K562 (cell line): ENCODE measurements around the gene WARS2. TPM values are rescaled to one million over a fixed set of nuclear protein-coding genes. Genes with fewer than 3 reads are reported as not detected.

ENCODE experiments used
- CBX8 ChIP-seq: fragments of 200-600 bp; sonication (generic); IDR thresholded peaks from 2 replicates; pipeline ENCODE4 v1.6.1; 2012; ENCODE audit warnings: borderline replicate concordance, mixed run types, low read depth, mild to moderate bottlenecking, moderate library complexity, mixed read lengths, low read length, control low read depth, inconsistent platforms; ENCODE audit not compliant: poor library complexity, severe bottlenecking; ENCODE audit errors: extremely low read depth
- CHD2 ChIP-seq: IDR thresholded peaks from 2 replicates; pipeline ENCODE4 v1.6.1; 2011; ENCODE audit warnings: low read depth, low read length
- HDAC2 ChIP-seq: fragments of 450-650 bp; IDR thresholded peaks from 2 replicates; pipeline ENCODE4 v1.6.1; 2016; ENCODE audit warnings: mild to moderate bottlenecking
- HIVEP1 ChIP-seq: fragments of 250-450 bp; sonication (Bioruptor Pico); IDR thresholded peaks from 2 replicates; pipeline ENCODE4 v1.4.0; 2020; ENCODE audit warnings: mild to moderate bottlenecking
- SIX5 ChIP-seq, 2 experiments: IDR thresholded peaks; 2 replicates each; pipeline ENCODE4 v1.6.1; 2011; ENCODE audit warnings: low read length in 2 of 2, borderline replicate concordance in 1 of 2, low read depth in 1 of 2, mild to moderate bottlenecking in 1 of 2, moderate library complexity in 1 of 2; ENCODE audit not compliant: insufficient read depth in 1 of 2
- SRSF1 ChIP-seq: fragments of 200-400 bp; formaldehyde crosslinking; IDR thresholded peaks from 2 replicates; pipeline ENCODE4 v1.6.1; 2017; ENCODE audit warnings: mild to moderate bottlenecking, low read depth, low read length, moderate library complexity
- TAL1 ChIP-seq: fragments of 450-650 bp; IDR thresholded peaks from 2 replicates; pipeline ENCODE4 v1.6.1; 2016; ENCODE audit warnings: mild to moderate bottlenecking
- TBP ChIP-seq: optimal IDR thresholded peaks from 2 replicates; pipeline ENCODE3; 2011; ENCODE audit warnings: low read depth, low read length, improper control_type of control experiment
- TRIM28 ChIP-seq: fragments of 450-650 bp; IDR thresholded peaks from 2 replicates; pipeline ENCODE4 v1.6.1; 2017
- WHSC1 ChIP-seq: IDR thresholded peaks from one replicate; pipeline ENCODE4 v1.6.1; 2012; ENCODE audit warnings: low read length, control low read depth, inconsistent platforms
- polyA plus RNA-seq, 8 experiments: library from polyadenylated mRNA; depleted of rRNA in 4 of 8; stranded (reverse) in 5 of 8; unstranded in 3 of 8; fragments of >200 nt; fragmentation: Nextera tagmentation in 2 of 8; fragmentation: Illumina TruSeq in 1 of 8; extraction: Ambion mirVana in 2 of 8; extraction: Trizol in 1 of 8; gene quantifications; 2 replicates each; pipeline versions ENCODE4 v1.2.1 to v1.2.3, GENCODE V29; 2011 to 2014; ENCODE audit warnings: inconsistent platforms in 1 of 8, missing spikeins in 1 of 8
- total RNA-seq, 7 experiments: library from RNA; depleted of rRNA in 6 of 7; stranded (reverse); fragments of >200 nt in 6 of 7; fragmentation: Illumina TruSeq in 2 of 7; extraction: Trizol in 2 of 7; gene quantifications; 2 replicates each; pipeline versions ENCODE4 v1.2.1 to v1.2.3, GENCODE V29; 2011 to 2021; ENCODE audit warnings: low replicate concordance in 1 of 7
- TF ChIP-seq, protein P1 (sequence below): sonication (generic); formaldehyde crosslinking; IDR thresholded peaks from 2 replicates; pipeline ENCODE4 v1.8.0; 2022; ENCODE audit warnings: mild to moderate bottlenecking, missing genetic modification reagents
- TF ChIP-seq, protein P2 (sequence below): fragments of 250-450 bp; sonication (Bioruptor Pico); IDR thresholded peaks from 2 replicates; pipeline ENCODE4 v1.8.0; 2022; ENCODE audit warnings: moderate library complexity, mild to moderate bottlenecking, inconsistent platforms
- TF ChIP-seq, protein P3 (sequence below): fragments of 250-450 bp; sonication (Bioruptor Pico); IDR thresholded peaks from 2 replicates; pipeline ENCODE4 v1.8.0; 2022; ENCODE audit warnings: inconsistent platforms, mild to moderate bottlenecking, moderate library complexity, borderline replicate concordance
- TF ChIP-seq, protein P4 (sequence below): fragments of 450-650 bp; formaldehyde crosslinking; IDR thresholded peaks from 2 replicates; pipeline ENCODE4 v1.4.0; 2020; ENCODE audit warnings: mild to moderate bottlenecking, mixed read lengths
- TF ChIP-seq, protein P5 (sequence below), 2 experiments: fragments of 150-350 bp in 1 of 2; IDR thresholded peaks; 2 replicates each; pipeline ENCODE4 v1.6.1; 2012 to 2016; ENCODE audit warnings: low read depth in 2 of 2, low read length in 2 of 2, mild to moderate bottlenecking in 1 of 2, moderate library complexity in 1 of 2
- TF ChIP-seq, protein P6 (sequence below): fragments of 450-650 bp; IDR thresholded peaks from 2 replicates; pipeline ENCODE4 v1.6.1; 2016; ENCODE audit warnings: antibody characterized with exemption

The WARS2 gene
- total and polyA plus RNA-seq, 9 of the 15 experiments (the other 6 are each of a cell fraction or from before 2014, with no cell fraction given), result 5.7 to 18.0 (median 16.9) TPM

DNA sequence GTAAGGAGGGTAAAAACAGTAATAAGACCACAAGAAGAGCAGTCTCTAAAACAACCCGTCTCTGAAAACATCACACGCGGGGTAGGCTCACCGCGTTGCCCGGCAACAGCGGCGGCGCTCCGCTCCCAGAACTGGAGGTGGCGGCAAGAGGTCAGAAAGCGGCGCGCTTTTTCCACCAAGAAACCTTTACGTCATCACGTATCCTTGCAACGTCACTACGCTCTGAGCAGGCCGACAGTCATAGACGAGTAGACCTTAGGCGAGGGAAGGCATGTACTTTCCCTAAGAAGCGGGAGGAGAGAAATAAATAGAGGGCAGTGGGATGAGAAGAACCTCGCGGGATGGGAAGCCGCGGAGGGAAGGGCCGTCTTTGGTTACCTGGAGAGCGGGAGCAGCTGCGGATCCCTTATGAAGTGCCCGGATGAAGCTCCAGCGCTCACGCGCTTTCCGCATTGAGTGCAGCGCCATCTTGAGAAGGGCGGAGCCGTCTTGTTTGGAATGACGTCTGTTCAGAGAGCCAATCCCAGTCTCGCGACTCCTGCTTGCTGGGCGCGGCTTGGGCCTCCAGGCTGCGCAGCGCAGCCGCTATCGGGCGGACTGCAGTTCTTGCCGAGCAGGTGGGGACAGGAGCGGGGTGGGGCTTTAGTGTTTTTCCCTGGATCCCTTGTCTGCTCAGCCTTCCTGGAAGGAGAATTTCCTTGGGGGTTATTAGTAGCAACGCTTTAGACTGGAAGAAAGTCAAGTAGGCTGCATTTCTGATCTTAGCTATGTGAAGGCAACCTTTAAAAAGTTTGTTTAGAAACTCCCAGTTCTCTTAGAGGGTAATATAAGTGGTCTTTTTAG is at the start of gene WARS2 (continued):
- TF ChIP-seq, protein P1, sequence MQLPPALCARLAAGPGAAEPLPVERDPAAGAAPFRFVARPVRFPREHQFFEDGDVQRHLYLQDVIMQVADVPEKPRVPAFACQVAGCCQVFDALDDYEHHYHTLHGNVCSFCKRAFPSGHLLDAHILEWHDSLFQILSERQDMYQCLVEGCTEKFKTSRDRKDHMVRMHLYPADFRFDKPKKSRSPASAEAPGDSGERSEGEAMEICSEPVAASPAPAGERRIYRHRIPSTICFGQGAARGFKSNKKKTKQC (CRISPR knock-in tag), result no peak; the same call in none of the 2 replicates
- TF ChIP-seq TRIM28 (no peak), TAL1 (0 out of 2 replicates have a peak, but pooled peaks have one; percentile 16), HIVEP1 (no peak), CBX8 (no peak), WHSC1 (no peak), HDAC2 (peak; percentile 88; the same call in 1 of the 2 replicates), SIX5 (IDR thresholded peaks at IDR 0.05; ENCODE audit: borderline replicate concordance in 1 of 2, insufficient read depth in 1 of 2, low read depth in 1 of 2, low read length in 2 of 2) (no peak; a peak in 1 of 4 replicates), SRSF1 (no peak), TBP (peak; percentile 97), CHD2 (peak; percentile 93)
- TF ChIP-seq, protein P2, sequence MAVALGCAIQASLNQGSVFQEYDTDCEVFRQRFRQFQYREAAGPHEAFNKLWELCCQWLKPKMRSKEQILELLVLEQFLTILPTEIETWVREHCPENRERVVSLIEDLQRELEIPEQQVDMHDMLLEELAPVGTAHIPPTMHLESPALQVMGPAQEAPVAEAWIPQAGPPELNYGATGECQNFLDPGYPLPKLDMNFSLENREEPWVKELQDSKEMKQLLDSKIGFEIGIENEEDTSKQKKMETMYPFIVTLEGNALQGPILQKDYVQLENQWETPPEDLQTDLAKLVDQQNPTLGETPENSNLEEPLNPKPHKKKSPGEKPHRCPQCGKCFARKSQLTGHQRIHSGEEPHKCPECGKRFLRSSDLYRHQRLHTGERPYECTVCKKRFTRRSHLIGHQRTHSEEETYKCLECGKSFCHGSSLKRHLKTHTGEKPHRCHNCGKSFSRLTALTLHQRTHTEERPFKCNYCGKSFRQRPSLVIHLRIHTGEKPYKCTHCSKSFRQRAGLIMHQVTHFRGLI (CRISPR knock-in tag), result no peak
- TF ChIP-seq, protein P3, sequence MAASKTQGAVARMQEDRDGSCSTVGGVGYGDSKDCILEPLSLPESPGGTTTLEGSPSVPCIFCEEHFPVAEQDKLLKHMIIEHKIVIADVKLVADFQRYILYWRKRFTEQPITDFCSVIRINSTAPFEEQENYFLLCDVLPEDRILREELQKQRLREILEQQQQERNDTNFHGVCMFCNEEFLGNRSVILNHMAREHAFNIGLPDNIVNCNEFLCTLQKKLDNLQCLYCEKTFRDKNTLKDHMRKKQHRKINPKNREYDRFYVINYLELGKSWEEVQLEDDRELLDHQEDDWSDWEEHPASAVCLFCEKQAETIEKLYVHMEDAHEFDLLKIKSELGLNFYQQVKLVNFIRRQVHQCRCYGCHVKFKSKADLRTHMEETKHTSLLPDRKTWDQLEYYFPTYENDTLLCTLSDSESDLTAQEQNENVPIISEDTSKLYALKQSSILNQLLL, result no peak
- TF ChIP-seq, protein P4, sequence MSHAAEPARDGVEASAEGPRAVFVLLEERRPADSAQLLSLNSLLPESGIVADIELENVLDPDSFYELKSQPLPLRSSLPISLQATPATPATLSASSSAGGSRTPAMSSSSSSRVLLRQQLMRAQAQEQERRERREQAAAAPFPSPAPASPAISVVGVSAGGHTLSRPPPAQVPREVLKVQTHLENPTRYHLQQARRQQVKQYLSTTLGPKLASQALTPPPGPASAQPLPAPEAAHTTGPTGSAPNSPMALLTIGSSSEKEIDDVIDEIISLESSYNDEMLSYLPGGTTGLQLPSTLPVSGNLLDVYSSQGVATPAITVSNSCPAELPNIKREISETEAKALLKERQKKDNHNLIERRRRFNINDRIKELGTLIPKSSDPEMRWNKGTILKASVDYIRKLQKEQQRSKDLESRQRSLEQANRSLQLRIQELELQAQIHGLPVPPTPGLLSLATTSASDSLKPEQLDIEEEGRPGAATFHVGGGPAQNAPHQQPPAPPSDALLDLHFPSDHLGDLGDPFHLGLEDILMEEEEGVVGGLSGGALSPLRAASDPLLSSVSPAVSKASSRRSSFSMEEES (CRISPR knock-in tag), result no peak
- TF ChIP-seq, protein P5, sequence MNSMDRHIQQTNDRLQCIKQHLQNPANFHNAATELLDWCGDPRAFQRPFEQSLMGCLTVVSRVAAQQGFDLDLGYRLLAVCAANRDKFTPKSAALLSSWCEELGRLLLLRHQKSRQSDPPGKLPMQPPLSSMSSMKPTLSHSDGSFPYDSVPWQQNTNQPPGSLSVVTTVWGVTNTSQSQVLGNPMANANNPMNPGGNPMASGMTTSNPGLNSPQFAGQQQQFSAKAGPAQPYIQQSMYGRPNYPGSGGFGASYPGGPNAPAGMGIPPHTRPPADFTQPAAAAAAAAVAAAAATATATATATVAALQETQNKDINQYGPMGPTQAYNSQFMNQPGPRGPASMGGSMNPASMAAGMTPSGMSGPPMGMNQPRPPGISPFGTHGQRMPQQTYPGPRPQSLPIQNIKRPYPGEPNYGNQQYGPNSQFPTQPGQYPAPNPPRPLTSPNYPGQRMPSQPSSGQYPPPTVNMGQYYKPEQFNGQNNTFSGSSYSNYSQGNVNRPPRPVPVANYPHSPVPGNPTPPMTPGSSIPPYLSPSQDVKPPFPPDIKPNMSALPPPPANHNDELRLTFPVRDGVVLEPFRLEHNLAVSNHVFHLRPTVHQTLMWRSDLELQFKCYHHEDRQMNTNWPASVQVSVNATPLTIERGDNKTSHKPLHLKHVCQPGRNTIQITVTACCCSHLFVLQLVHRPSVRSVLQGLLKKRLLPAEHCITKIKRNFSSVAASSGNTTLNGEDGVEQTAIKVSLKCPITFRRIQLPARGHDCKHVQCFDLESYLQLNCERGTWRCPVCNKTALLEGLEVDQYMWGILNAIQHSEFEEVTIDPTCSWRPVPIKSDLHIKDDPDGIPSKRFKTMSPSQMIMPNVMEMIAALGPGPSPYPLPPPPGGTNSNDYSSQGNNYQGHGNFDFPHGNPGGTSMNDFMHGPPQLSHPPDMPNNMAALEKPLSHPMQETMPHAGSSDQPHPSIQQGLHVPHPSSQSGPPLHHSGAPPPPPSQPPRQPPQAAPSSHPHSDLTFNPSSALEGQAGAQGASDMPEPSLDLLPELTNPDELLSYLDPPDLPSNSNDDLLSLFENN (IDR thresholded peaks at IDR 0.05; ENCODE audit: low read depth in 2 of 2, low read length in 2 of 2), result 0 out of 4 replicates have a peak, but pooled peaks of 1 of the 2 experiments have one; percentile 43
- TF ChIP-seq, protein P6, sequence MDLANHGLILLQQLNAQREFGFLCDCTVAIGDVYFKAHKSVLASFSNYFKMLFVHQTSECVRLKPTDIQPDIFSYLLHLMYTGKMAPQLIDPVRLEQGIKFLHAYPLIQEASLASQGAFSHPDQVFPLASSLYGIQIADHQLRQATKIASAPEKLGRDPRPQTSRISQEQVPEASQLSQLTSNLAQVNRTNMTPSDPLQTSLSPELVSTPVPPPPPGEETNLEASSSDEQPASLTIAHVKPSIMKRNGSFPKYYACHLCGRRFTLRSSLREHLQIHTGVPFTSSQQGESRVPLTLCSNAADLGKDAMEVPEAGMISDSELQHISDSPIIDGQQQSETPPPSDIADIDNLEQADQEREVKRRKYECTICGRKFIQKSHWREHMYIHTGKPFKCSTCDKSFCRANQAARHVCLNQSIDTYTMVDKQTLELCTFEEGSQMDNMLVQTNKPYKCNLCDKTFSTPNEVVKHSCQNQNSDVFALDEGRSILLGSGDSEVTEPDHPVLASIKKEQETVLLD, result peak; percentile 97
